Measurements from ENCODE around the gene PNMT. TPM values are rescaled to one million over a fixed set of nuclear protein-coding genes. Genes with fewer than 3 reads are reported as not detected.
A peak's percentile ranks its signal among the peaks of the same experiment; 100 is the strongest.

The PNMT gene
- total RNA-seq, 2 experiments from 2014 or later: not detected

GRCh38 chr17:39662551-39663339, 5.5 kb upstream of the PNMT start:
- Histone ChIP-seq H3K9me2 (ENCODE audit: insufficient read depth, low read length) (no peaks in the 10 kb centered on the region), H3K4me3 (ENCODE audit: low read depth, low read length, poor library complexity, severe bottlenecking) (no peak overlapping the region), H2AFZ (ENCODE audit: low read length) (no peak overlapping the region), H3K9me3 (ENCODE audit: low read length) (no peaks in the 10 kb centered on the region), H3K36me3 (ENCODE audit: insufficient read depth, low read length) (peaks cover 28% of the 10 kb centered on the region; the same call in 1 of the 2 replicates), H3K79me2 (ENCODE audit: insufficient read depth, low read depth, low read length) (no peaks in the 10 kb centered on the region), H3K4me1 (ENCODE audit: insufficient read depth, low read length, poor library complexity, severe bottlenecking) (peaks cover 4% of the 10 kb centered on the region), H4K20me1 (ENCODE audit: insufficient read depth, low read length) (no peaks in the 10 kb centered on the region), H3K4me2 (ENCODE audit: low read length) (no peak overlapping the region), H3K27ac (ENCODE audit: low read depth, low read length, poor library complexity, severe bottlenecking) (no peak overlapping the region)
- intact Hi-C loops (cut with micrococcal nuclease; ENCODE audit: unreplicated experiment): no loop called here
- ChIA-PET CTCF (ENCODE audit: unreplicated experiment) (no interaction called here), POLR2A (no interaction called here)
- TSS peak; percentile 81 for BruUV-seq (replicated peaks)
- TF ChIP-seq EZH2phosphoT487 (IDR thresholded peaks at IDR 0.05; ENCODE audit: borderline replicate concordance, low read depth, low read length): no peak
- TF ChIP-seq CTCF (conservative IDR thresholded peaks at IDR 0.05; ENCODE audit: low read length): no peak
- no peak for DNase-seq (ENCODE audit: low spot score)

DNA sequence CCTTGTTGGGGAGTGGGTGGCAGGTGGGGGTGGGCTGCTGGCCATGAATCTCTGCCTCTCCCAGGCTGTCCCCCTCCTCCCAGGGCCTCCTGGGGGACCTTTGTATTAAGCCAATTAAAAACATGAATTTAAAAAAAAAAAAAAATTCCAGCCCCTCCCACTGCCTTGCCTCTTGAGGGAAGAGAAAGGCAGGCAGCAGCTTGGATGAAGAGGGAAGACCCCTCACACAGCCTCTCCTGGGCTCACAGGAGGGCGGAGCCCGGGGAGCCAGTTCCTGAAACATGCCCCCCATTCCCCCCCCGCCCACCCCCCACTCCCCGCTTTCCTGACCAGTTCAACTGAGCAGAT, 4.9 kb upstream of the PNMT start:
- intact Hi-C loops (cut with micrococcal nuclease; ENCODE audit: unreplicated experiment): no loop called here
- POLR2A ChIA-PET: no interaction called here
- CTCF ChIA-PET (ENCODE audit: unreplicated experiment): no interaction called here

More for the DNA sequence above, 4.9 kb upstream of the PNMT start:
- Histone ChIP-seq H3K4me3 (ENCODE audit: low read depth, low read length, poor library complexity, severe bottlenecking) (no peak overlapping the region), H3K9me2 (ENCODE audit: insufficient read depth, low read length) (no peaks in the 10 kb centered on the region), H2AFZ (ENCODE audit: low read length) (no peak overlapping the region), H3K4me2 (ENCODE audit: low read length) (no peak overlapping the region), H3K4me1 (ENCODE audit: insufficient read depth, low read length, poor library complexity, severe bottlenecking) (peaks cover 4% of the 10 kb centered on the region), H3K36me3 (ENCODE audit: insufficient read depth, low read length) (peaks cover 25% of the 10 kb centered on the region; the same call in 1 of the 2 replicates), H3K27ac (ENCODE audit: low read depth, low read length, poor library complexity, severe bottlenecking) (no peak overlapping the region), H3K79me2 (ENCODE audit: insufficient read depth, low read depth, low read length) (no peaks in the 10 kb centered on the region), H3K9me3 (ENCODE audit: low read length) (no peaks in the 10 kb centered on the region), H4K20me1 (ENCODE audit: insufficient read depth, low read length) (no peaks in the 10 kb centered on the region)
- no TSS peak for BruUV-seq (replicated peaks)
- DNase-seq (ENCODE audit: low spot score): no peak
- no peak for TF ChIP-seq CTCF (conservative IDR thresholded peaks at IDR 0.05; ENCODE audit: low read length)
